ENCODE data around the gene GRK6. TPM values are rescaled to one million over a fixed set of nuclear protein-coding genes. Genes with fewer than 3 reads are reported as not detected.

GRK6 gene
- total and polyA plus RNA-seq, 9 of the 15 experiments (the other 6 are each of a cell fraction or from before 2014, with no cell fraction given): 0.63 to 122 (median 44.5) TPM

DNA sequence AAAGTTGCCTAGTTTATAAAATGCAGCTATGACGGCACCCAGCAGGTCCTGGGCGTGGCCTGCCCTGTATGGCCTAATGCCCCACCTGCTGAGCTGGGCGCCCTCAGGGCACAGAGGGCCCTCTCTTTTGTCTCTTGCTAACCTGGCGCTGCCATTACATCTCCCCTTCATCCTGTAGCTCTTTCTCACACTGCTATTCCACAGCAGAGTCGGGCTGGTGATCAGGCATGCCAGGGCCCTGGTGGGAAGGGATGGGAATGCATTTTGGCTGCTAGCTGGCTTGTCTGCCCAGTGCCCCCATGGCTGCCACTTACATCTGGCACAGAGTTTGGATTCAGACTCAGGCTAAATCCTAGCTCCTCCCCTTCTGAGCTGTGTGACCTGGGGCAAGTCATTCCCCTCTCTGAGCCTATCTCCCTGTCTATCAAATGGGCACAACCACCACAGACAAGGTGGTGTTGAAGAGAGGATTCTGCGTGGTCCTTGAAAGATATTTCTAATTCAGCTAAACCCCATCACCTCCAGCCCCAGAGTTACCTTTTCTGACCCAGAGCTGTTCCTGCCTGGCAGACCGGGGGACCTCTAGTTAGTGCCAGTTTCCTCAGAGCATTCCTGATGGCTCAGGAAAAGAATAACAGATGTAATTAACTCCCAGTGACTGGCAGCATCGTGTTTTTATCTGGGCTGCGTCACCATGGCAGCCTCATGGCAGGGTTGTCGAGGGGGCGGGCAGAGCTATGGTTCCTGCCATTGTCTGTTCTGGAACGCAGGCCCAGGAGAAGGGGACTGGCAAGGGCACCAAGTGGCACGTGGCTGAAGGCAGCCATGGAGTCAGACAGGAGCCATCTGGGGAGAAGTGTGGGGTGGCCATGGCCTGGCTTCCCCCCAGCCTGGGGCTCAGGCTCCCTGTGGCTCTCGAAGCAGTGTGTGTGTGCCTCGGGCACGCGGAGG lies 26.5 kb downstream of the GRK6 start:
- H3K27ac ChIP-seq (ENCODE audit: extremely low read depth, low read depth, low read length): no peak overlapping the region
- intact Hi-C loops (cut with micrococcal nuclease): no loop called here
- peaks cover 0 to 50% of the 10 kb centered on the region in 2 experiments; a peak in 3 of 5 replicates for H3K4me1 ChIP-seq (replicated peaks in 1 of 2; ENCODE audit: control insufficient read depth in 2 of 2, insufficient read depth in 2 of 2, low read length in 2 of 2)
- BruUV-seq (replicated peaks): no TSS peak
- H3K9ac ChIP-seq (ENCODE audit: insufficient read depth in 1 of 2, low read depth in 2 of 2, low read length in 2 of 2): peak overlapping the region in 1 of 2 experiments; percentile 39; a peak in 1 of 4 replicates
- ChIA-PET CTCF (ENCODE audit: low intra/inter-chr PET ratio) (interaction anchor here (0.8 to 6.2 kb wide), 3 partner anchors 49 to 339 kb away, joined by 3 to 107 read pairs (median 78); no protein-coding TSS in a partner anchor), POLR2A (interaction anchor here (0.5 to 2.5 kb wide), 9 partner anchors 8 to 386 kb away, joined by 3 to 19 read pairs (median 4); partner anchors contain the start of genes GRK6, LMAN2 and PDLIM7)
- peak; percentile 68 for TF ChIP-seq ZFP36 (IDR thresholded peaks at IDR 0.05; ENCODE audit: low read depth, low read length, partially characterized antibody)
- TF ChIP-seq, protein P1, sequence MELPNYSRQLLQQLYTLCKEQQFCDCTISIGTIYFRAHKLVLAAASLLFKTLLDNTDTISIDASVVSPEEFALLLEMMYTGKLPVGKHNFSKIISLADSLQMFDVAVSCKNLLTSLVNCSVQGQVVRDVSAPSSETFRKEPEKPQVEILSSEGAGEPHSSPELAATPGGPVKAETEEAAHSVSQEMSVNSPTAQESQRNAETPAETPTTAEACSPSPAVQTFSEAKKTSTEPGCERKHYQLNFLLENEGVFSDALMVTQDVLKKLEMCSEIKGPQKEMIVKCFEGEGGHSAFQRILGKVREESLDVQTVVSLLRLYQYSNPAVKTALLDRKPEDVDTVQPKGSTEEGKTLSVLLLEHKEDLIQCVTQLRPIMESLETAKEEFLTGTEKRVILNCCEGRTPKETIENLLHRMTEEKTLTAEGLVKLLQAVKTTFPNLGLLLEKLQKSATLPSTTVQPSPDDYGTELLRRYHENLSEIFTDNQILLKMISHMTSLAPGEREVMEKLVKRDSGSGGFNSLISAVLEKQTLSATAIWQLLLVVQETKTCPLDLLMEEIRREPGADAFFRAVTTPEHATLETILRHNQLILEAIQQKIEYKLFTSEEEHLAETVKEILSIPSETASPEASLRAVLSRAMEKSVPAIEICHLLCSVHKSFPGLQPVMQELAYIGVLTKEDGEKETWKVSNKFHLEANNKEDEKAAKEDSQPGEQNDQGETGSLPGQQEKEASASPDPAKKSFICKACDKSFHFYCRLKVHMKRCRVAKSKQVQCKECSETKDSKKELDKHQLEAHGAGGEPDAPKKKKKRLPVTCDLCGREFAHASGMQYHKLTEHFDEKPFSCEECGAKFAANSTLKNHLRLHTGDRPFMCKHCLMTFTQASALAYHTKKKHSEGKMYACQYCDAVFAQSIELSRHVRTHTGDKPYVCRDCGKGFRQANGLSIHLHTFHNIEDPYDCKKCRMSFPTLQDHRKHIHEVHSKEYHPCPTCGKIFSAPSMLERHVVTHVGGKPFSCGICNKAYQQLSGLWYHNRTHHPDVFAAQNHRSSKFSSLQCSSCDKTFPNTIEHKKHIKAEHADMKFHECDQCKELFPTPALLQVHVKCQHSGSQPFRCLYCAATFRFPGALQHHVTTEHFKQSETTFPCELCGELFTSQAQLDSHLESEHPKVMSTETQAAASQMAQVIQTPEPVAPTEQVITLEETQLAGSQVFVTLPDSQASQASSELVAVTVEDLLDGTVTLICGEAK (IDR thresholded peaks at IDR 0.05): no peak
- TF ChIP-seq, protein P1 (CRISPR knock-in tag; IDR thresholded peaks at IDR 0.05): no peak
- 0 out of 2 replicates have a peak, but pooled peaks have one; percentile 34 for TF ChIP-seq POLR2G (IDR thresholded peaks at IDR 0.05; ENCODE audit: low read depth, low read length)
- 0 out of 2 replicates have a peak, but pooled peaks have one; percentile 25 for TF ChIP-seq BCOR (IDR thresholded peaks at IDR 0.05)
- no peak for TF ChIP-seq NUFIP1 (IDR thresholded peaks at IDR 0.05; ENCODE audit: partially characterized antibody)
- TF ChIP-seq, protein P2, sequence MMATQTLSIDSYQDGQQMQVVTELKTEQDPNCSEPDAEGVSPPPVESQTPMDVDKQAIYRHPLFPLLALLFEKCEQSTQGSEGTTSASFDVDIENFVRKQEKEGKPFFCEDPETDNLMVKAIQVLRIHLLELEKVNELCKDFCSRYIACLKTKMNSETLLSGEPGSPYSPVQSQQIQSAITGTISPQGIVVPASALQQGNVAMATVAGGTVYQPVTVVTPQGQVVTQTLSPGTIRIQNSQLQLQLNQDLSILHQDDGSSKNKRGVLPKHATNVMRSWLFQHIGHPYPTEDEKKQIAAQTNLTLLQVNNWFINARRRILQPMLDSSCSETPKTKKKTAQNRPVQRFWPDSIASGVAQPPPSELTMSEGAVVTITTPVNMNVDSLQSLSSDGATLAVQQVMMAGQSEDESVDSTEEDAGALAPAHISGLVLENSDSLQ (IDR thresholded peaks at IDR 0.05): peak; percentile 38; the same call in 1 of the 2 replicates
- TF ChIP-seq RBM25 (IDR thresholded peaks at IDR 0.05; ENCODE audit: low read depth, low read length, severe bottlenecking): peak; percentile 30
- no peak for TF ChIP-seq SIX5 (IDR thresholded peaks at IDR 0.05; ENCODE audit: borderline replicate concordance in 1 of 2, insufficient read depth in 1 of 2, low read depth in 1 of 2, low read length in 2 of 2)
- TF ChIP-seq ESRRB (CRISPR knock-in tag; IDR thresholded peaks at IDR 0.05; ENCODE audit: borderline replicate concordance): no peak
- peaks cover 10% of the 10 kb centered on the region; the same call in 2 of the 3 replicates for H3K79me2 ChIP-seq (ENCODE audit: control insufficient read depth, insufficient read depth, low read length)
- ATAC-seq (no peak), DNase-seq (ENCODE audit: extremely low read depth in 1 of 4, low spot score in 3 of 4) (no peak), FAIRE-seq (no peak)
- H3K4me3 ChIP-seq: no peak overlapping the region
- H3K4me2 ChIP-seq (ENCODE audit: insufficient read depth, low read length): no peak overlapping the region
- peaks cover 16% of the 10 kb centered on the region for H4K20me1 ChIP-seq (replicated peaks; ENCODE audit: control insufficient read depth, insufficient read depth, low read length)
- H3K9me1 ChIP-seq (ENCODE audit: control insufficient read depth, insufficient read depth, low read length): peaks cover 3% of the 10 kb centered on the region
- in situ Hi-C loops (cut with MboI): loop anchor here (10.0 kb wide), 1 partner anchor 338 kb away; no protein-coding TSS in a partner anchor
- 80% methylated on average over 15 of the region's 17 CpGs for WGBS (ENCODE audit: insufficient coverage, low coverage, missing lambda C conversion rate)
- no peaks in the 10 kb centered on the region for H3K27me3 ChIP-seq (ENCODE audit: control insufficient read depth in 2 of 2, insufficient read depth in 2 of 2, low read length in 2 of 2)
- H3K9me3 ChIP-seq (replicated peaks; ENCODE audit: control insufficient read depth, insufficient read depth, low read depth, low read length): no peaks in the 10 kb centered on the region
- H3K36me3 ChIP-seq (ENCODE audit: control insufficient read depth, insufficient read depth, low read length): peaks cover 10% of the 10 kb centered on the region; the same call in 1 of the 3 replicates
- no peak overlapping the region for H2AFZ ChIP-seq (ENCODE audit: low read depth, low read length)

Measured in K562 (cell line).